ENCODE measurements around the gene GSK3B. TPM values are rescaled to one million over a fixed set of nuclear protein-coding genes. Genes with fewer than 3 reads are reported as not detected.
"Not testable (repeated sequence)": the region's sequence is repeated elsewhere in the genome, so short reads cannot be mapped to it uniquely, and the experiment has no call there.

Gene GSK3B
- total RNA-seq, 1 donor from 2014 or later = 71.6 TPM

DNA sequence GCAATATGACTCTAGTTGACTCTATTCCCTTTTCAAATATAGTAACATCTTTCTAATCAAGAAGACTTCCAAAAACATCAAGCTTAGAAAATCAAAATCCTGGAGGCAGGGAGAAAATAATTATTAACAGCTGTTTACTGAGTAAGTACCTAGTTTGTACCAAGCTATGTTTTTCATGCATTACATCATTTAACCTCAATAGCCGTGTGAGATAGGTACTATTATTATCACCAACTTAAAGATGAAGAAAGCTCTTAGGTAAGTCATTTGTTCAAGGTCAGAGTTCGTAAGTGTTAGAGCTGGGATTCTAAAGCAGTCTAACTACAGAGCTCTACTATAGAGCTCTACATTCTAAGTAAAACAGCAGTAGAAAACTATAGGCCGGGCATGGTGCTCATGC, 41.6 kb downstream of the GSK3B start:
- Histone ChIP-seq H3K36me3 (ENCODE audit: control insufficient read depth, insufficient read depth, low read length) (no peaks in the 10 kb centered on the region), H3K27me3 (ENCODE audit: control insufficient read depth, insufficient read depth, low read length) (no peaks in the 10 kb centered on the region), H3K4me3 (ENCODE audit: low read depth, low read length) (no peak overlapping the region)
- no peak for DNase-seq (ENCODE audit: low read depth)
- TF ChIP-seq, protein P1, sequence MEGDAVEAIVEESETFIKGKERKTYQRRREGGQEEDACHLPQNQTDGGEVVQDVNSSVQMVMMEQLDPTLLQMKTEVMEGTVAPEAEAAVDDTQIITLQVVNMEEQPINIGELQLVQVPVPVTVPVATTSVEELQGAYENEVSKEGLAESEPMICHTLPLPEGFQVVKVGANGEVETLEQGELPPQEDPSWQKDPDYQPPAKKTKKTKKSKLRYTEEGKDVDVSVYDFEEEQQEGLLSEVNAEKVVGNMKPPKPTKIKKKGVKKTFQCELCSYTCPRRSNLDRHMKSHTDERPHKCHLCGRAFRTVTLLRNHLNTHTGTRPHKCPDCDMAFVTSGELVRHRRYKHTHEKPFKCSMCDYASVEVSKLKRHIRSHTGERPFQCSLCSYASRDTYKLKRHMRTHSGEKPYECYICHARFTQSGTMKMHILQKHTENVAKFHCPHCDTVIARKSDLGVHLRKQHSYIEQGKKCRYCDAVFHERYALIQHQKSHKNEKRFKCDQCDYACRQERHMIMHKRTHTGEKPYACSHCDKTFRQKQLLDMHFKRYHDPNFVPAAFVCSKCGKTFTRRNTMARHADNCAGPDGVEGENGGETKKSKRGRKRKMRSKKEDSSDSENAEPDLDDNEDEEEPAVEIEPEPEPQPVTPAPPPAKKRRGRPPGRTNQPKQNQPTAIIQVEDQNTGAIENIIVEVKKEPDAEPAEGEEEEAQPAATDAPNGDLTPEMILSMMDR (IDR thresholded peaks at IDR 0.05; ENCODE audit: insufficient read depth, low read length, poor library complexity, severe bottlenecking) = no peak

DNA sequence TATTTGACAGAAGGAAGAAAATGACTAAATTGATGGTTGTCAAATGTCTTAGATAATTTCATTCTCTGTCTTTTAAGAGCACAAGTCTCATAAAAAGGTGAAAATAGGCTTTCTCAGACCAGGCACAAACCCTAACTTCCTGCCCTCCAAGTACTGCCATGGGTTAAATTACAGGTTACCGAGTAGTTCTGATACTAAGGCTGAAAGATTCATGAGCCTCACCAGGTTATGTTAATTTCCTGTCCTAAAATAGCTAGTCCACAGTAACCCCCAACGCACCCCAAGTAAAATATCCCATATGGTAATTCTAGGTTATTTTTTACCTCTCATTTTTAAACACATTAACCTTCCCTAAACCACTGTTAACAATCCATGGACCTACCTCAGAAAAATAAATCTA, 42.0 kb downstream of the GSK3B start:
- no peaks in the 10 kb centered on the region for H3K36me3 ChIP-seq (ENCODE audit: control insufficient read depth, insufficient read depth, low read length)
- H3K27me3 ChIP-seq (ENCODE audit: control insufficient read depth, insufficient read depth, low read length) = no peaks in the 10 kb centered on the region
- no peak for DNase-seq (ENCODE audit: low read depth)
- no peak overlapping the region for H3K4me3 ChIP-seq (ENCODE audit: low read depth, low read length)
- TF ChIP-seq, protein P1 (IDR thresholded peaks at IDR 0.05; ENCODE audit: insufficient read depth, low read length, poor library complexity, severe bottlenecking) = no peak

DNA sequence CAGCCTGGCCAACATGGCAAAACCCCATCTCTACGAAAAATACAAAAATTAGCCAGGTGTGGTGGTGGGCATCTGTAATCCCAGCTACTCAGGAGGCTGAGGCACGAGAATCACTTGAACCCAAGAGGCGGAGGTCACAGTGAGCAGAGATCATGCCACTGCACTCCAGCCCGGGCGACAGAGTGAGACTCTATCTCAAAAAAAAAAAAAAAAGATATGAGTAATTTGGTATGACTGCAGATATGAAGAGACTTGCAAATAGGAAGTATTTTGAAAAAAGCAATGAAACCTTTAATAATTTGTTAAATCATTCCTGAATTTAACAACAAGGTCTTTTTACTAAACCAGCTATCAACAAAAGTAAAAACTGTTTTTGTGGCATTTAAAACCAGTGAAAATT, 42.7 kb downstream of the GSK3B start:
- H3K27me3 ChIP-seq (ENCODE audit: control insufficient read depth, insufficient read depth, low read length); H3K36me3 ChIP-seq (ENCODE audit: control insufficient read depth, insufficient read depth, low read length); H3K4me3 ChIP-seq (ENCODE audit: low read depth, low read length); DNase-seq (ENCODE audit: low read depth): not testable (repeated sequence)

DNA sequence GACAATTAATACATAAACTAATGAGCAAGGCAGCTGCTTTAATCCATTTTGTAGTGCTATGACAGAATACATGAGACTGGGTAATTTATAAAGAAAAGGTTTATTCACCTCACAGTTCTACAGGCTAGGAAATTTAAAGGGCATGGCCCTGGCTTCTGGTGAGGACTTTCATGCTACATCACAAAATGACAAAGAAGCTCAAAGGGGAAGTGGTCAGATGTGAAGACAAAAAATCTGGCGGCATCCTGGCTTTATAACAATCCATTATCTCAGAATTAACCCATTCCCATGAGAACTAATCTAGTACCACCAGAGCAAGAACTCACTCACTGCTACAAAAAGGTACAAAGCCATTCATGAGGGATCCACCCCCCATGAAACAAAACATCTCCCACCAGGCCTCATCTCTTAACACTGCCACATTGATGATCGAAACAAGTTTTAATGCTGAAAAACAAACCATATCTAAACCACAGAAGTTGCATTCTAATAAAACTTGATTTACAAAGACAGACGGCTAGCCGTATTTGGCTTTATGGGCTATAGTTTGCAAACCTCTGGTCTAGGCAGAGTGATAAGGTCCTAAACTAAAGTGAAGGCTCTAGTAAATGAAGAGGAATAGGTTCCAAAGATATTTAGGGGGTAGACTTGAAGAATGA, 44.2 kb downstream of the GSK3B start:
- TF ChIP-seq, protein P1 (IDR thresholded peaks at IDR 0.05; ENCODE audit: insufficient read depth, low read length, poor library complexity, severe bottlenecking) = no peak
- H3K4me3 ChIP-seq (ENCODE audit: low read depth, low read length) = no peak overlapping the region
- DNase-seq (ENCODE audit: low read depth) = no peak
- no peaks in the 10 kb centered on the region for H3K27me3 ChIP-seq (ENCODE audit: control insufficient read depth, insufficient read depth, low read length)
- H3K36me3 ChIP-seq (ENCODE audit: control insufficient read depth, insufficient read depth, low read length) = no peaks in the 10 kb centered on the region

DNA sequence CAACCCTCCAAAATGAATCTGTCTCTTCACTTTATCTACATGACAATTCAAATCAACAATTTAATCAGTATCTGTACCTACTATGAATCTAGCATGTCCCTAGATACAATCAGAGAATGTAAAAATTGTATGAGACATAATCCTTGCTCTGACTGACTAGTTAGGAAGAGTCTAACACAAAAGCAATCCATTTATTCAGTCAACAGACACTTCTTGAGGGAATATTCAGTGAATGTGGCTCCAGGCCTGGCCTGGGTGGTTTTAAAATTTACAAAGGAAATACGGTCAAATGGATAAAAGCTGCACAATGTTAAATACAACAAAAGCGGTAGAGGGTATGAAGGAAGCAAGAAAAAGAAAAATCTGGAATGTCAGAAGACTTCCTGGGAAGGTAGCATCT, 45.2 kb downstream of the GSK3B start:
- DNase-seq (ENCODE audit: low read depth) = no peak
- no peak overlapping the region for H3K4me3 ChIP-seq (ENCODE audit: low read depth, low read length)
- H3K36me3 ChIP-seq (ENCODE audit: control insufficient read depth, insufficient read depth, low read length) = no peaks in the 10 kb centered on the region
- TF ChIP-seq, protein P1 (IDR thresholded peaks at IDR 0.05; ENCODE audit: insufficient read depth, low read length, poor library complexity, severe bottlenecking) = no peak
- no peaks in the 10 kb centered on the region for H3K27me3 ChIP-seq (ENCODE audit: control insufficient read depth, insufficient read depth, low read length)

DNA sequence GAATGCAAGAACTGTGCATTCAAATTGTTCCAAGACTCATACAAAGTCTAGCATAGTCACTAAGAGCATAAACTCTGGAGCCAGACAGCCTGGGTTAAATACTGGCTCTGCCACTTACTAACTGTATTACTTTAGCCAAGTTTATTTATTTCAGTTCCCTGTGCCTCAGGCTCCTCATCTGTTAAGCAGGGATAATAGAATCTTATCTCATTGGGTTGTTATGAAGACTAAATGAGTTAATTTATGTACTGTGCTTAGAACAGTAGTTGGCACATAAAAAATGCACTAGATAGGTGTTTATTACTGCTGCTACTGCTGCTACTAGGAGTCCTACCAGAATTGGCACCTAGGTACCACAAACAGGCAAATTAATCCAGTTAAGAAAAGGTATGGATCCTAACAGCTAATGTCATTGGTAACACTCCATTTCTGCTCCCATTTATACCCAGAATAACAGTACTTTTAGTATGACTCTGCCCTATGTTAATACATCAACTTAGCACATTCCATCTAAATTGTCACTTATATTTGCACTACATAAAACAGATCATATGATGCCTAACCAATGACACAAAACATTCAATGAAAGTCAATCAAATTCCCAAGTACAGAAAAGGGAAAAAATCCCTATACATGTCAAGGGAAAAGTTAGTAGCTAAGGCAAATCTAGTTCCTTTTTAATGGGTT, 45.7 kb downstream of the GSK3B start:
- Histone ChIP-seq H3K4me3 (ENCODE audit: low read depth, low read length) (no peak overlapping the region), H3K27me3 (ENCODE audit: control insufficient read depth, insufficient read depth, low read length) (no peaks in the 10 kb centered on the region), H3K36me3 (ENCODE audit: control insufficient read depth, insufficient read depth, low read length) (no peaks in the 10 kb centered on the region)
- TF ChIP-seq, protein P1 (IDR thresholded peaks at IDR 0.05; ENCODE audit: insufficient read depth, low read length, poor library complexity, severe bottlenecking) = no peak
- DNase-seq (ENCODE audit: low read depth) = no peak

Data from kidney epithelial cell (primary cell).